GM12878 (cell line): ENCODE data around the gene DET1. TPM values are rescaled to one million over a fixed set of nuclear protein-coding genes. Genes with fewer than 3 reads are reported as not detected.

ENCODE experiments used
- BACH1 ChIP-seq: fragments of 450-650 bp; IDR thresholded peaks from 2 replicates; pipeline ENCODE4 v1.6.1; 2017; ENCODE audit warnings: mild to moderate bottlenecking, borderline replicate concordance
- BCLAF1 ChIP-seq: fragments of 450-650 bp; IDR thresholded peaks from 2 replicates; pipeline ENCODE4 v1.6.1; 2017; ENCODE audit warnings: antibody characterized with exemption, mild to moderate bottlenecking, moderate library complexity
- CEBPZ ChIP-seq: fragments of 150-350 bp; IDR thresholded peaks from 2 replicates; pipeline ENCODE4 v1.6.1; 2016; ENCODE audit warnings: low read depth, low read length
- CTCF ChIP-seq, 3 experiments: IDR thresholded peaks in 2 of 3; conservative IDR thresholded peaks in 1 of 3; 2 replicates each; pipeline ENCODE4 v1.5.1; 2011; ENCODE audit warnings: low read depth in 3 of 3, low read length in 3 of 3, mild to moderate bottlenecking in 3 of 3, control low read depth in 2 of 3, moderate library complexity in 2 of 3, inconsistent platforms in 1 of 3, mixed read lengths in 1 of 3; ENCODE audit not compliant: control insufficient read depth in 2 of 3, insufficient read depth in 1 of 3; ENCODE audit errors: extremely low read depth in 1 of 3
- EGR1 ChIP-seq, 2 experiments: IDR thresholded peaks; 1 replicate in 1 of 2; 2 replicates in 1 of 2; pipeline ENCODE4 v1.6.1; 2011 to 2012; ENCODE audit warnings: low read depth in 2 of 2, low read length in 2 of 2, borderline replicate concordance in 1 of 2, mild to moderate bottlenecking in 1 of 2, moderate library complexity in 1 of 2
- ESRRA ChIP-seq: IDR thresholded peaks from 2 replicates; pipeline ENCODE4 v1.6.1; 2012; ENCODE audit warnings: mild to moderate bottlenecking, low read length, improper control_type of control experiment
- FOXM1 ChIP-seq: IDR thresholded peaks from 2 replicates; pipeline ENCODE4 v1.6.1; 2012; ENCODE audit warnings: low read depth, mild to moderate bottlenecking, inconsistent platforms, low read length, moderate library complexity
- HCFC1 ChIP-seq: fragments of 150-350 bp; IDR thresholded peaks from 2 replicates; pipeline ENCODE4 v1.6.1; 2014; ENCODE audit warnings: low read length
- IKZF2 ChIP-seq, 2 experiments: fragments of 450-650 bp; IDR thresholded peaks; 2 replicates each; pipeline ENCODE4 v1.6.1; 2017; ENCODE audit warnings: mild to moderate bottlenecking in 2 of 2, moderate library complexity in 2 of 2
- MAX ChIP-seq: IDR thresholded peaks from 2 replicates; pipeline ENCODE4 v1.6.1; 2012; ENCODE audit warnings: low read depth, low read length, improper control_type of control experiment
- RCOR1 ChIP-seq: conservative IDR thresholded peaks from 2 replicates; pipeline ENCODE4 v1.6.1; 2012; ENCODE audit warnings: low read depth, low read length, improper control_type of control experiment
- SIN3A ChIP-seq: IDR thresholded peaks from 2 replicates; pipeline ENCODE4 v1.6.1; 2012; ENCODE audit warnings: low read depth, low read length, improper control_type of control experiment
- SKIL ChIP-seq: fragments of 450-650 bp; IDR thresholded peaks from 2 replicates; pipeline ENCODE4 v1.6.1; 2017; ENCODE audit warnings: mild to moderate bottlenecking, low read depth, inconsistent platforms; ENCODE audit not compliant: poor library complexity, severe bottlenecking
- SUPT20H ChIP-seq: IDR thresholded peaks from 2 replicates; pipeline ENCODE4 v1.6.1; 2011; ENCODE audit warnings: low read depth, mild to moderate bottlenecking, low read length, moderate library complexity, borderline replicate concordance; ENCODE audit not compliant: control insufficient read depth
- TCF3 ChIP-seq: IDR thresholded peaks from 2 replicates; pipeline ENCODE4 v1.6.1; 2012; ENCODE audit warnings: low read depth, mild to moderate bottlenecking, low read length, borderline replicate concordance; ENCODE audit not compliant: insufficient read depth
- WRNIP1 ChIP-seq: IDR thresholded peaks from 2 replicates; pipeline ENCODE4 v1.6.1; 2011; ENCODE audit warnings: low read depth, low read length, improper control_type of control experiment, borderline replicate concordance
- ZNF274 ChIP-seq: IDR thresholded peaks from one replicate; pipeline ENCODE4 v1.8.0; 2011; ENCODE audit not compliant: insufficient read length, insufficient read depth
- polyA plus RNA-seq, 11 experiments: library from polyadenylated mRNA; depleted of rRNA in 4 of 11; unstranded in 6 of 11; stranded (reverse) in 5 of 11; fragments of >200 nt; fragmentation: Nextera tagmentation in 4 of 11; fragmentation: Illumina TruSeq in 1 of 11; extraction: Ambion mirVana in 4 of 11; extraction: Trizol in 1 of 11; gene quantifications; 1 replicate in 1 of 11; 2 replicates in 10 of 11; pipeline versions ENCODE4 v1.2.1 to v1.2.3, GENCODE V29; 2011 to 2016; ENCODE audit warnings: inconsistent platforms in 2 of 11, missing spikeins in 2 of 11, low read depth in 1 of 11
- total RNA-seq, 4 experiments: library from RNA; depleted of rRNA in 3 of 4; stranded (reverse); fragments of >200 nt in 3 of 4; fragmentation: Illumina TruSeq in 1 of 4; extraction: Trizol in 1 of 4; gene quantifications; 2 replicates each; pipeline versions ENCODE4 v1.2.1 to v1.2.3, GENCODE V29; 2013 to 2021

Gene DET1
- total and polyA plus RNA-seq, 10 of the 15 experiments (the other 5 are each of a cell fraction or from before 2014, with no cell fraction given), result 0.16 to 2.7 (median 1.4) TPM

- TF ChIP-seq RCOR1, result no peak
- no peak for TF ChIP-seq WRNIP1
- TF ChIP-seq IKZF2 (IDR thresholded peaks at IDR 0.05), result peak; percentile 47 to 57; a peak in 2 of 4 replicates
- no peak for TF ChIP-seq ZNF274
- peak; percentile 86 to 94 (median 90); a peak in 5 of 6 replicates for TF ChIP-seq CTCF (IDR thresholded peaks at IDR 0.05 in 2 of 3, conservative IDR thresholded peaks at IDR 0.05 in 1 of 3; ENCODE audit: control insufficient read depth in 2 of 3, extremely low read depth in 1 of 3, insufficient read depth in 1 of 3, low read depth in 3 of 3, low read length in 3 of 3)
- TF ChIP-seq EGR1 (IDR thresholded peaks at IDR 0.05; ENCODE audit: borderline replicate concordance in 1 of 2, low read depth in 2 of 2, low read length in 2 of 2), result peak in 1 of 2 experiments; percentile 76; a peak in 2 of 3 replicates
- TF ChIP-seq BCLAF1, result no peak
- no peak for TF ChIP-seq CEBPZ
- TF ChIP-seq BACH1, result no peak
- TF ChIP-seq HCFC1, result peak; percentile 74
- no peak for TF ChIP-seq SUPT20H
- TF ChIP-seq ESRRA, result no peak
- no peak for TF ChIP-seq TCF3
- no peak for TF ChIP-seq FOXM1
- TF ChIP-seq SIN3A, result no peak
- TF ChIP-seq SKIL, result peak; percentile 33
- TF ChIP-seq MAX, result 0 out of 2 replicates have a peak, but pooled peaks have one; percentile 17
Measured at GRCh38 chr15:88546248-88547129, at the start of gene DET1 (continued).
